ENCODE data around the gene GPR4. TPM values are rescaled to one million over a fixed set of nuclear protein-coding genes. Genes with fewer than 3 reads are reported as not detected.

The GPR4 gene
- total and polyA plus RNA-seq, 2 of the 8 experiments (the other 6 are each of a cell fraction or from before 2014, with no cell fraction given) = 0.19 to 0.39 TPM

DNA sequence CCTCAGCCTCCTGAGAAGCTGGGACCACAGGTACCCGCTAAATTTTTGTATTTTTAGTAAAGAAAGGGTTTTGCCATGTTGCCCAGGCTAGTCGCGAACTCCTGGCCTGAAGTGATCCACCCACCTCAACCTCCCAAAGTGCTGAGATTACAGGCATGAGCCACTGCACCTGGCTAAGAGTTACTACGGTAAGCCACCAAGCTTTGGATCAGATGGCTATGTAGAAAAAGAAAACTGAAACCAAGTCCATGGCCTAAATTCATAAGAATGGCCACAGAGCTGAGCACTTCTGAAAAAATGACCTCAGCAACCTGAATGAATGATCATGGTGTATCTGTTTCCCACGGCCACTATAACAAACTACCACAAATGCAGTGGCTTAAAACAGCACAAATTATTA, 26.8 kb downstream of the GPR4 start:
- Histone ChIP-seq H2BK20ac (ENCODE audit: low read length) (no peak overlapping the region), H4K91ac (replicated peaks; ENCODE audit: insufficient read length, low read length) (no peak overlapping the region), H3K23ac (ENCODE audit: insufficient read length) (no peak overlapping the region), H4K20me1 (replicated peaks in 1 of 2; ENCODE audit: control insufficient read depth in 1 of 2, insufficient read depth in 2 of 2, low read length in 2 of 2) (peaks cover 0 to under 1% of the 10 kb centered on the region in 2 experiments), H2BK12ac (ENCODE audit: low read depth, low read length) (no peak overlapping the region), H2BK5ac (ENCODE audit: low read depth, low read length) (no peak overlapping the region), H3K27me3 (replicated peaks in 1 of 4; ENCODE audit: control insufficient read depth in 3 of 4, extremely low read depth in 1 of 4, insufficient read depth in 3 of 4, low read length in 3 of 4) (no peaks in the 10 kb centered on the region), H3K36me3 (ENCODE audit: control insufficient read depth in 2 of 4, insufficient read depth in 4 of 4, low read length in 3 of 4) (no peaks in the 10 kb centered on the region), H3K79me2 (ENCODE audit: control insufficient read depth in 1 of 2, insufficient read depth in 2 of 2, low read length in 2 of 2) (0 out of 4 replicates have a peak, but pooled peaks cover 0 to 2% of the 10 kb centered on the region in 2 experiments), H3K4ac (replicated peaks; ENCODE audit: insufficient read length, low read depth, low read length) (no peak overlapping the region), H4K8ac (ENCODE audit: extremely low read depth, insufficient read depth, low read length) (no peak overlapping the region), H3K9me3 (ENCODE audit: insufficient read depth in 2 of 2, low read depth in 1 of 2, low read length in 1 of 2) (no peaks in the 10 kb centered on the region), H3K4me3 (ENCODE audit: extremely low read depth in 1 of 4, insufficient read depth in 2 of 4, low read depth in 3 of 4, low read length in 4 of 4) (no peak overlapping the region), H2BK120ac (replicated peaks; ENCODE audit: low read depth, low read length) (no peak overlapping the region), H3K14ac (ENCODE audit: insufficient read length) (no peak overlapping the region), H2BK15ac (ENCODE audit: low read length) (no peak overlapping the region), H2AK5ac (ENCODE audit: low read depth, low read length) (no peak overlapping the region), H4K5ac (ENCODE audit: insufficient read length, low read depth, low read length) (no peak overlapping the region), H3K9ac (replicated peaks in 1 of 4; ENCODE audit: extremely low read depth in 1 of 4, low read depth in 3 of 4, low read length in 3 of 4) (no peak overlapping the region), H2AFZ (ENCODE audit: low read length) (no peak overlapping the region), H3K23me2 (ENCODE audit: low read depth, low read length) (no peaks in the 10 kb centered on the region; the same call in 1 of the 2 replicates), H3K18ac (ENCODE audit: extremely low read depth, low read length) (no peak overlapping the region), H3K4me2 (ENCODE audit: insufficient read depth in 1 of 2, low read depth in 2 of 2, low read length in 2 of 2) (no peak overlapping the region), H3K56ac (replicated peaks; ENCODE audit: insufficient read length, low read depth, low read length) (no peak overlapping the region), H3K4me1 (replicated peaks in 1 of 4; ENCODE audit: control insufficient read depth in 3 of 4, insufficient read depth in 4 of 4, low read length in 3 of 4) (peaks cover 7 to 15% (median 10%) of the 10 kb centered on the region in 4 experiments), H3K27ac (ENCODE audit: low read depth, low read length) (no peak overlapping the region), H3K79me1 (ENCODE audit: low read depth, low read length) (no peaks in the 10 kb centered on the region; the same call in 1 of the 2 replicates)
- WGBS, 2 experiments (ENCODE audit: extremely low coverage in 1 of 2, insufficient coverage in 1 of 2, insufficient read length in 1 of 2, insufficient replicate concordance in 2 of 2, low coverage in 1 of 2, low lambda C conversion rate in 2 of 2, missing lambda C conversion rate in 1 of 2) = 93% methylated on average over 5 of the region's 5 CpGs; no CpG with 5 or more reads in 1 of the 2 experiments
- POLR2A ChIA-PET (ENCODE audit: partially characterized antibody) = interaction anchor here (2.0 kb wide), 1 partner anchor 9 kb away, joined by 4 read pairs; the partner anchor contains the start of gene OPA3
- FAIRE-seq (no peak), DNase-seq (ENCODE audit: low read depth in 1 of 2, low spot score in 2 of 2) (no peak)
- CTCF ChIA-PET (ENCODE audit: partially characterized antibody) = interaction anchor here (0.7 to 2.0 kb wide), 5 partner anchors 8 to 242 kb away, joined by 3 to 7 read pairs (median 5); no protein-coding TSS in a partner anchor
- TF ChIP-seq RFX5 (IDR thresholded peaks at IDR 0.05; ENCODE audit: borderline replicate concordance, low read depth, low read length) (no peak), HDAC2 (IDR thresholded peaks at IDR 0.05; ENCODE audit: borderline replicate concordance in 1 of 2, low read depth in 2 of 2, low read length in 2 of 2) (no peak), KDM1A (IDR thresholded peaks at IDR 0.05; ENCODE audit: borderline replicate concordance, low read length) (no peak), POLR2AphosphoS5 (IDR thresholded peaks at IDR 0.05; ENCODE audit: low read depth, low read length) (no peak), EZH2 (IDR thresholded peaks at IDR 0.05; ENCODE audit: low read depth, low read length, severe bottlenecking) (no peak)
